Articular chondrocyte of knee joint (primary cell): Measurements from ENCODE around the gene ADIPOR1. TPM values are rescaled to one million over a fixed set of nuclear protein-coding genes. Genes with fewer than 3 reads are reported as not detected.

Source experiments
- small RNA-seq: library from RNA; depleted of rRNA; stranded (forward); fragments of <200 nt; gene quantifications from one replicate; pipeline ENCODE3, GENCODE V24; 2012
- total RNA-seq: library from RNA; depleted of rRNA; stranded (reverse); fragments of >200 nt; gene quantifications from 2 replicates; pipeline ENCODE4 v1.2.3, GENCODE V29; 2012

Gene ADIPOR1
- total RNA-seq = 71.1 and 90.7 TPM in 2 replicates

GRCh38 chr1:202957733-202958543 is at the start of gene ADIPOR1:
TSS of gene ADIPOR1 (minus strand) at chr1:202958312. CDS start at chr1:202951070, 7,242 bp downstream.

GRCh38 chr1:203006948-203007871 is 49.1 kb upstream of the ADIPOR1 start, which contains the start of gene TMEM183A:
TSS of gene TMEM183A (plus strand) at chr1:203007374. CDS start at chr1:203007466, 92 bp downstream.

GRCh38 chr1:202926581-202927491 is 31.3 kb downstream of the ADIPOR1 start, which contains the start of gene KLHL12:
TSS of gene KLHL12 (minus strand) at chr1:202927234. CDS start at chr1:202925162, 2,072 bp downstream.

Small RNAs within 50 kb of the gene (small RNA-seq; reads per million reads assigned to genes)
- not detected for gene RF00019

Other genes starting within 250 kb of the ADIPOR1 start
- gene SYT2, start 247.9 kb downstream of the ADIPOR1 start, total RNA-seq = under 0.01 and 0.11 TPM in 2 replicates
- gene KDM5B, start 149.9 kb downstream of the ADIPOR1 start, total RNA-seq = 123 and 129 TPM in 2 replicates
- gene PCAT6, start 147.4 kb downstream of the ADIPOR1 start, total RNA-seq = 0.52 and 0.97 TPM in 2 replicates
- 7.2 and 7.3 TPM in 2 replicates for gene RABIF, start 69.2 kb downstream of the ADIPOR1 start, total RNA-seq
- gene KLHL12, start 31.1 kb downstream of the ADIPOR1 start, total RNA-seq = 29.5 and 35.0 TPM in 2 replicates
- gene CYB5R1, start 8.9 kb upstream of the ADIPOR1 start, total RNA-seq = 45.2 and 46.2 TPM in 2 replicates
- gene TMEM183A, start 49.1 kb upstream of the ADIPOR1 start, total RNA-seq = 103 TPM in 2 replicates
- gene PPFIA4, start 68.2 kb upstream of the ADIPOR1 start, total RNA-seq = 29.6 and 50.0 TPM in 2 replicates
- not detected in 2 replicates for gene MYOG, start 127.7 kb upstream of the ADIPOR1 start, total RNA-seq
- gene ADORA1, start 169.4 kb upstream of the ADIPOR1 start, total RNA-seq = 15.8 and 20.2 TPM in 2 replicates
- 0.52 and 0.54 TPM in 2 replicates for gene MYBPH, start 217.5 kb upstream of the ADIPOR1 start, total RNA-seq
- gene CHI3L1, start 228.4 kb upstream of the ADIPOR1 start, total RNA-seq = 5,061 and 6,408 TPM in 2 replicates